Upper lobe of left lung (tissue), 6 donors: ENCODE results near the gene IRAK4. TPM values are rescaled to one million over a fixed set of nuclear protein-coding genes. Genes with fewer than 3 reads are reported as not detected.

Experiments used
- ATAC-seq, 2 donors: fragments of 200-7000 bp; cut with Tn5 transposase; one replicate each; pipeline ENCODE4 v1.9.1; 2022; ENCODE audit warnings: mild to moderate bottlenecking in 2 of 2, moderate library complexity in 2 of 2; ENCODE audit not compliant: low FRiP score in 2 of 2
- DNase-seq, 2 donors: peaks; one replicate each; pipeline ENCODE4 v3.0.0-alpha.2; 2019 to 2020
- H3K27ac ChIP-seq, 4 donors: fragments of 200-600 bp; sonication (generic); one replicate each; pipeline ENCODE4 v1.5.1; 2016 to 2019
- H3K27me3 ChIP-seq, 4 donors: fragments of 200-600 bp; sonication (generic); one replicate each; pipeline ENCODE4 v1.5.1; 2017 to 2019
- H3K36me3 ChIP-seq, 4 donors: fragments of 200-600 bp; sonication (generic); one replicate each; pipeline ENCODE4 v1.5.1; 2016 to 2019
- H3K4me1 ChIP-seq, 4 donors: fragments of 200-600 bp; sonication (generic); one replicate each; pipeline ENCODE4 v1.5.1; 2018 to 2019
- H3K4me3 ChIP-seq, 4 donors: fragments of 200-600 bp; sonication (generic); one replicate each; pipeline ENCODE4 v1.5.1; 2017 to 2019; ENCODE audit warnings: mild to moderate bottlenecking in 2 of 4, moderate library complexity in 1 of 4
- H3K9me3 ChIP-seq, 4 donors: fragments of 200-600 bp; sonication (generic); one replicate each; pipeline ENCODE4 v1.5.1; 2018 to 2019
- CTCF ChIP-seq, 6 experiments: fragments of 450-650 bp in 4 of 6; fragments of 200-600 bp in 2 of 6; sonication (generic) in 2 of 6; IDR thresholded peaks; one replicate each; pipeline ENCODE4 v1.5.1; 2016 to 2019; ENCODE audit warnings: antibody characterized with exemption in 6 of 6
- EP300 ChIP-seq, 4 donors: sonication (generic); formaldehyde crosslinking; IDR thresholded peaks; one replicate each; pipeline ENCODE4 v1.5.1; 2017; ENCODE audit warnings: antibody characterized with exemption in 4 of 4, control low read depth in 2 of 4
- POLR2A ChIP-seq, 4 donors: fragments of 450-650 bp; IDR thresholded peaks; one replicate each; pipeline ENCODE4 v1.5.1; 2016 to 2017; ENCODE audit warnings: antibody characterized with exemption in 4 of 4, mild to moderate bottlenecking in 2 of 4
- POLR2AphosphoS5 ChIP-seq, 2 donors: sonication (generic); formaldehyde crosslinking; IDR thresholded peaks; one replicate each; pipeline ENCODE4 v1.5.1; 2017; ENCODE audit warnings: antibody characterized with exemption in 2 of 2
- WGBS, 2 donors: methylation state at CpG; one replicate each; pipeline ENCODE4 v1.1.5; 2017 to 2018; 5-methylcytosine and 5-hydroxymethylcytosine counted together
- total RNA-seq, 6 donors: library from RNA; depleted of rRNA in 4 of 6; stranded (reverse); fragments of >200 nt in 4 of 6; gene quantifications; one replicate each; pipeline versions ENCODE4 v1.1.0 to v1.2.1, GENCODE V29; 2016 to 2021
- donor health status: DM: no; HTN: no; CAD: no; lungs with moderate emphysema.
- donor health status: DM: no; HTN: yes; CAD: no; lungs with severe emphysema.

Gene IRAK4
- total RNA-seq, 6 donors from 2014 or later = 14.4 to 41.6 (median 21.1) TPM

- no peak overlapping the region for H3K4me3 ChIP-seq
- H3K36me3 ChIP-seq = no peaks in the 10 kb centered on the region
- H3K4me1 ChIP-seq = no peaks in the 10 kb centered on the region
- H3K27me3 ChIP-seq = no peaks in the 10 kb centered on the region
- ATAC-seq = no peak
- TF ChIP-seq CTCF (IDR thresholded peaks at IDR 0.05) (no peak), POLR2A (IDR thresholded peaks at IDR 0.05) (no peak), EP300 (IDR thresholded peaks at IDR 0.05) (no peak)
- no peak overlapping the region for H3K27ac ChIP-seq
- DNase-seq = no peak
- no peaks in the 10 kb centered on the region for H3K9me3 ChIP-seq
- 90 to 93% methylated on average over 7 to 8 of the region's 8 CpGs for WGBS, 2 donors
Observed at GRCh38 chr12:43824207-43824775, 65.5 kb downstream of the IRAK4 start.

GRCh38 chr12:43826681-43827080 is 67.9 kb downstream of the IRAK4 start:
- no peak for DNase-seq
- no peaks in the 10 kb centered on the region for H3K36me3 ChIP-seq
- H3K9me3 ChIP-seq = no peaks in the 10 kb centered on the region
- no peaks in the 10 kb centered on the region for H3K4me1 ChIP-seq
- TF ChIP-seq CTCF (IDR thresholded peaks at IDR 0.05) = no peak
- TF ChIP-seq EP300 (IDR thresholded peaks at IDR 0.05) = no peak
- TF ChIP-seq POLR2AphosphoS5 (IDR thresholded peaks at IDR 0.05) = no peak
- no peak for TF ChIP-seq POLR2A (IDR thresholded peaks at IDR 0.05)
- no peak overlapping the region for H3K27ac ChIP-seq
- H3K27me3 ChIP-seq = no peaks in the 10 kb centered on the region
- no peak overlapping the region for H3K4me3 ChIP-seq
- WGBS, 2 donors = 91 to 92% methylated on average over 3 of the region's 3 CpGs
- ATAC-seq = no peak

GRCh38 chr12:43827093-43827492 is 68.3 kb downstream of the IRAK4 start:
- Histone ChIP-seq H3K9me3 (no peaks in the 10 kb centered on the region), H3K27me3 (no peaks in the 10 kb centered on the region), H3K36me3 (no peaks in the 10 kb centered on the region), H3K27ac (no peak overlapping the region), H3K4me1 (no peaks in the 10 kb centered on the region), H3K4me3 (no peak overlapping the region)
- TF ChIP-seq POLR2A (IDR thresholded peaks at IDR 0.05) (no peak), EP300 (IDR thresholded peaks at IDR 0.05) (no peak), CTCF (IDR thresholded peaks at IDR 0.05) (no peak), POLR2AphosphoS5 (IDR thresholded peaks at IDR 0.05) (no peak)
- 65 to 80% methylated on average over 1 of the region's 1 CpG for WGBS, 2 donors
- no peak for DNase-seq
- ATAC-seq = no peak

- Histone ChIP-seq H3K27me3 (no peaks in the 10 kb centered on the region), H3K4me3 (no peak overlapping the region), H3K9me3 (no peaks in the 10 kb centered on the region), H3K4me1 (peaks cover 0 to 16% (median 3%) of the 10 kb centered on the region in 4 donors), H3K27ac (no peak overlapping the region), H3K36me3 (no peaks in the 10 kb centered on the region)
- DNase-seq = no peak
- WGBS, 2 donors = 61 to 62% methylated on average over 4 of the region's 4 CpGs
- TF ChIP-seq EP300 (IDR thresholded peaks at IDR 0.05) (no peak), POLR2AphosphoS5 (IDR thresholded peaks at IDR 0.05) (no peak), POLR2A (IDR thresholded peaks at IDR 0.05) (no peak), CTCF (IDR thresholded peaks at IDR 0.05) (no peak)
- ATAC-seq = no peak
Observed at GRCh38 chr12:43832463-43833168, 73.9 kb downstream of the IRAK4 start.

GRCh38 chr12:43835264-43835655 is 76.5 kb downstream of the IRAK4 start:
- no peaks in the 10 kb centered on the region for H3K36me3 ChIP-seq
- H3K27me3 ChIP-seq = no peaks in the 10 kb centered on the region
- 46 to 47% methylated on average over 6 of the region's 6 CpGs for WGBS, 2 donors
- ATAC-seq (peak in 1 of 2 donors; percentile 3), DNase-seq (no peak)
- H3K27ac ChIP-seq = peak overlapping the region; percentile 79 to 93 (median 92)
- TF ChIP-seq POLR2AphosphoS5 (IDR thresholded peaks at IDR 0.05) (no peak), EP300 (IDR thresholded peaks at IDR 0.05) (no peak), POLR2A (IDR thresholded peaks at IDR 0.05) (no peak), CTCF (IDR thresholded peaks at IDR 0.05) (no peak)
- H3K9me3 ChIP-seq = no peaks in the 10 kb centered on the region
- H3K4me1 ChIP-seq = peaks cover 0 to 16% (median 3%) of the 10 kb centered on the region in 4 donors
- peak overlapping the region in 3 of 4 donors; percentile 55 to 79 (median 72) for H3K4me3 ChIP-seq
